ENCODE measurements around the gene NMNAT2.
A peak's percentile ranks its signal among the peaks of the same experiment; 100 is the strongest.

DNA sequence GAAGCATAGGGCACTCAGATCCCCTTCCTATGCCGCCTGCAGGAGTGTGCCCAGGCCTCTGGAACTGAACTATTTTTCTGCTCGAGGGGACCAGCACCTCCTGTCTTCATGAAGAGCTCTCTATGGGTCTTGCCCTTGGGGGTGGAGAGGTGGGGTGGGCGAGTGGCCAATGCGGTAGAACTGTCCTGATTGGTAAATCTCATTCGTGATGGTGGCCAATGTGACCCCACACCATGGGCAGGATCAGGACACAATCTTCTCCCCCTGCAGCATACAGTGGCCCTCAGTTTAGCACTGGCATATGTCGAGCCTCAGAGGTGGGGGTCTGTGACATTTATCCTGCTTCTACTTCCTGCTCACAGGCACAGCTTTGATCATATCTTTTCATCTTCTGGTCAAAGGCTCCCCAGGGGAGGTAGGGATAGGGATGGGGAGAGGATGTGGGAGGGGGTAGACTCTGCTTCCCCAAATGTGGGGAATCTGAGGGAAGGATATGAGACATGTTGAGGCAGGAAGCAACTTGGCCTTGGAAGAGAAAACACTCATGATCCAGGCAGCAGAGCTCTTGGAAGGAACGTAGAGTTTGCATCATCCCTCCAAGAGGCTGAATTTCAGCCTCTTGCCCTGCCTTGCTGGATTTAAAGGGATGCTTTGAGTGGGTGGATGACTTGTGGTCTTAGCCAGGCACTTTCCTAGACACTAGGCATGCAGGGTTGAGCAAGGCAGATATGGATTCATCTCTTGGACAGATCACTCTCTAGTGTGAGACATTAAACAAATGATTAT is 150.3 kb downstream of the NMNAT2 start:
- TF ChIP-seq, protein P1, sequence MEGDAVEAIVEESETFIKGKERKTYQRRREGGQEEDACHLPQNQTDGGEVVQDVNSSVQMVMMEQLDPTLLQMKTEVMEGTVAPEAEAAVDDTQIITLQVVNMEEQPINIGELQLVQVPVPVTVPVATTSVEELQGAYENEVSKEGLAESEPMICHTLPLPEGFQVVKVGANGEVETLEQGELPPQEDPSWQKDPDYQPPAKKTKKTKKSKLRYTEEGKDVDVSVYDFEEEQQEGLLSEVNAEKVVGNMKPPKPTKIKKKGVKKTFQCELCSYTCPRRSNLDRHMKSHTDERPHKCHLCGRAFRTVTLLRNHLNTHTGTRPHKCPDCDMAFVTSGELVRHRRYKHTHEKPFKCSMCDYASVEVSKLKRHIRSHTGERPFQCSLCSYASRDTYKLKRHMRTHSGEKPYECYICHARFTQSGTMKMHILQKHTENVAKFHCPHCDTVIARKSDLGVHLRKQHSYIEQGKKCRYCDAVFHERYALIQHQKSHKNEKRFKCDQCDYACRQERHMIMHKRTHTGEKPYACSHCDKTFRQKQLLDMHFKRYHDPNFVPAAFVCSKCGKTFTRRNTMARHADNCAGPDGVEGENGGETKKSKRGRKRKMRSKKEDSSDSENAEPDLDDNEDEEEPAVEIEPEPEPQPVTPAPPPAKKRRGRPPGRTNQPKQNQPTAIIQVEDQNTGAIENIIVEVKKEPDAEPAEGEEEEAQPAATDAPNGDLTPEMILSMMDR (conservative IDR thresholded peaks at IDR 0.05; ENCODE audit: low read depth, low read length): no peak
- TF ChIP-seq POLR2A (IDR thresholded peaks at IDR 0.05; ENCODE audit: low read depth, low read length) (no peak), MAFK (IDR thresholded peaks at IDR 0.05; ENCODE audit: low read depth, low read length) (peak; percentile 42; the same call in 1 of the 2 replicates), MXI1 (IDR thresholded peaks at IDR 0.05; ENCODE audit: borderline replicate concordance, low read depth, low read length) (no peak), RFX5 (IDR thresholded peaks at IDR 0.05; ENCODE audit: low read depth, low read length) (no peak), FOS (IDR thresholded peaks at IDR 0.05; ENCODE audit: low read depth, low read length) (peak; percentile 65), RCOR1 (IDR thresholded peaks at IDR 0.05; ENCODE audit: insufficient replicate concordance, low read length) (peak; percentile 34), SMC3 (IDR thresholded peaks at IDR 0.05; ENCODE audit: low read depth, low read length) (no peak), CHD1 (IDR thresholded peaks at IDR 0.05; ENCODE audit: low read depth, low read length) (no peak), BHLHE40 (IDR thresholded peaks at IDR 0.05; ENCODE audit: low read depth, low read length) (peak; percentile 83)
- TF ChIP-seq, protein P2, sequence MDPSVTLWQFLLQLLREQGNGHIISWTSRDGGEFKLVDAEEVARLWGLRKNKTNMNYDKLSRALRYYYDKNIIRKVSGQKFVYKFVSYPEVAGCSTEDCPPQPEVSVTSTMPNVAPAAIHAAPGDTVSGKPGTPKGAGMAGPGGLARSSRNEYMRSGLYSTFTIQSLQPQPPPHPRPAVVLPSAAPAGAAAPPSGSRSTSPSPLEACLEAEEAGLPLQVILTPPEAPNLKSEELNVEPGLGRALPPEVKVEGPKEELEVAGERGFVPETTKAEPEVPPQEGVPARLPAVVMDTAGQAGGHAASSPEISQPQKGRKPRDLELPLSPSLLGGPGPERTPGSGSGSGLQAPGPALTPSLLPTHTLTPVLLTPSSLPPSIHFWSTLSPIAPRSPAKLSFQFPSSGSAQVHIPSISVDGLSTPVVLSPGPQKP (IDR thresholded peaks at IDR 0.05; ENCODE audit: borderline replicate concordance, low read depth, low read length): no peak
- TF ChIP-seq, protein P3, sequence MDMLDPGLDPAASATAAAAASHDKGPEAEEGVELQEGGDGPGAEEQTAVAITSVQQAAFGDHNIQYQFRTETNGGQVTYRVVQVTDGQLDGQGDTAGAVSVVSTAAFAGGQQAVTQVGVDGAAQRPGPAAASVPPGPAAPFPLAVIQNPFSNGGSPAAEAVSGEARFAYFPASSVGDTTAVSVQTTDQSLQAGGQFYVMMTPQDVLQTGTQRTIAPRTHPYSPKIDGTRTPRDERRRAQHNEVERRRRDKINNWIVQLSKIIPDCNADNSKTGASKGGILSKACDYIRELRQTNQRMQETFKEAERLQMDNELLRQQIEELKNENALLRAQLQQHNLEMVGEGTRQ (IDR thresholded peaks at IDR 0.05; ENCODE audit: low read depth, low read length): no peak

Data from IMR-90 (cell line).